Neural progenitor cell (in vitro differentiated cells): Measurements from ENCODE around the gene CNGA2. TPM values are rescaled to one million over a fixed set of nuclear protein-coding genes. Genes with fewer than 3 reads are reported as not detected.

Experiments used
- DNase-seq: peaks from one replicate; pipeline ENCODE4 v3.0.0-alpha.2; 2016; ENCODE audit warnings: low spot score
- H2AFZ ChIP-seq: fragments of 200-600 bp; sonication (generic); replicated peaks from 2 replicates; pipeline ENCODE4 v1.6.1; 2016; ENCODE audit warnings: antibody characterized with exemption
- H3F3A ChIP-seq: fragments of 200-600 bp; sonication (generic); 2 replicates; pipeline ENCODE4 v1.6.1; 2016; ENCODE audit warnings: antibody characterized with exemption, low read depth
- H3K27ac ChIP-seq: fragments of 200-600 bp; sonication (generic); 2 replicates; pipeline ENCODE4 v1.5.1; 2016; ENCODE audit warnings: mild to moderate bottlenecking
- H3K27me3 ChIP-seq: fragments of 200-600 bp; sonication (generic); 2 replicates; pipeline ENCODE4 v1.6.1; 2016; ENCODE audit warnings: mild to moderate bottlenecking, moderate library complexity
- H3K36me3 ChIP-seq: fragments of 200-600 bp; sonication (generic); 2 replicates; pipeline ENCODE4 v1.5.1; 2016
- H3K4me1 ChIP-seq: fragments of 200-600 bp; sonication (generic); 2 replicates; pipeline ENCODE4 v1.6.1; 2016; ENCODE audit warnings: mixed run types
- H3K4me2 ChIP-seq: fragments of 200-600 bp; sonication (generic); 2 replicates; pipeline ENCODE4 v1.6.1; 2016
- H3K4me3 ChIP-seq: fragments of 200-600 bp; sonication (generic); 2 replicates; pipeline ENCODE4 v1.5.1; 2016
- H3K79me2 ChIP-seq: fragments of 200-600 bp; sonication (generic); 2 replicates; pipeline ENCODE4 v1.6.1; 2016; ENCODE audit warnings: low read depth
- H3K9ac ChIP-seq: fragments of 200-600 bp; sonication (generic); 2 replicates; pipeline ENCODE4 v1.6.1; 2016
- H3K9me3 ChIP-seq: fragments of 200-600 bp; sonication (generic); 2 replicates; pipeline ENCODE4 v1.5.1; 2016; ENCODE audit warnings: low read depth
- H4K20me1 ChIP-seq: fragments of 200-600 bp; sonication (generic); 2 replicates; pipeline ENCODE4 v1.6.1; 2016; ENCODE audit warnings: low read depth
- H3K27ac Mint-ChIP-seq: 3 replicates; pipeline ENCODE4 v1.8.0; 2021; ENCODE audit warnings: mixed read lengths
- H3K27me3 Mint-ChIP-seq: 2 replicates; pipeline ENCODE4 v1.8.0; 2022; ENCODE audit warnings: low read depth, mild to moderate bottlenecking, inconsistent platforms, moderate library complexity, mixed read lengths; ENCODE audit not compliant: insufficient read depth
- H3K36me3 Mint-ChIP-seq: 3 replicates; pipeline ENCODE4 v1.8.0; 2021; ENCODE audit warnings: mixed read lengths
- H3K4me1 Mint-ChIP-seq: 3 replicates; pipeline ENCODE4 v1.8.0; 2021; ENCODE audit warnings: mixed read lengths
- H3K4me3 Mint-ChIP-seq: 3 replicates; pipeline ENCODE4 v1.8.0; 2021; ENCODE audit warnings: mild to moderate bottlenecking, moderate library complexity, mixed read lengths
- H3K9me3 Mint-ChIP-seq: 3 replicates; pipeline ENCODE4 v1.8.0; 2020; ENCODE audit warnings: mixed read lengths
- EZH2 ChIP-seq: fragments of 200-600 bp; sonication (generic); IDR thresholded peaks from 2 replicates; pipeline ENCODE4 v1.6.1; 2017; ENCODE audit warnings: antibody characterized with exemption, mild to moderate bottlenecking, moderate library complexity
- EZH2phosphoT487 ChIP-seq: fragments of 200-600 bp; sonication (generic); IDR thresholded peaks from 2 replicates; pipeline ENCODE4 v1.6.1; 2017; ENCODE audit warnings: antibody characterized with exemption
- total RNA-seq: library from RNA; depleted of rRNA; stranded (reverse); fragments of >200 nt; gene quantifications from 2 replicates; pipeline ENCODE4 v1.2.3, GENCODE V29; 2015; ENCODE audit warnings: low replicate concordance
- TF ChIP-seq, protein P1 (sequence below): fragments of 200-600 bp; sonication (generic); IDR thresholded peaks from 2 replicates; pipeline ENCODE4 v1.5.1; 2017; ENCODE audit warnings: antibody characterized with exemption, mild to moderate bottlenecking

The CNGA2 gene
- total RNA-seq, 1 donor from 2014 or later: not detected

DNA sequence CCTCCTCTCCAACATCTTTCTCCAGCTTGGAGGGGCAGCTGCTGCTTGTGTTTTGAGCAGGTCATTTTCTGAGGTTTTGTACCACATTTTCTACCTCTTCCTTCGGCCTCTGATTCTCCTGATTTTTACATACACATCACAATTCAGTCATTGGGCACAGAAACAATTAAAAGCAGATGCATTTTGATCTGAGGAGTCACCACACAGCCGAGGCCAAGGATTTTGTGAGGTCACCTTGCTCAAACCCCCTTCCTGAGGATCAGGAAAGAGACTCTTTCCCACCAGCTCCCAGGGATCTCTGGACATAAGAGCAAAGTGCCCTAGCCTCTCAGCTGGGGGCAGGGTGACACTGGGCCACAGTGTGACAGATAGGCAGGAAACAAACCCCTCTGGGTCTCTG, 24.1 kb upstream of the CNGA2 start:
- no peak for DNase-seq
- no peak overlapping the region for H3K27ac Mint-ChIP-seq
- Histone ChIP-seq H2AFZ (no peak overlapping the region), H3K9ac (no peak overlapping the region), H3K27me3 (no peaks in the 10 kb centered on the region), H3K9me3 (no peaks in the 10 kb centered on the region), H3K4me1 (no peaks in the 10 kb centered on the region), H3K4me3 (no peak overlapping the region), H3K36me3 (no peaks in the 10 kb centered on the region), H4K20me1 (no peaks in the 10 kb centered on the region), H3K4me2 (no peak overlapping the region), H3K27ac (no peak overlapping the region), H3F3A (no peaks in the 10 kb centered on the region), H3K79me2 (no peaks in the 10 kb centered on the region)
- H3K9me3 Mint-ChIP-seq: peaks cover 2% of the 10 kb centered on the region
- no peaks in the 10 kb centered on the region for H3K4me1 Mint-ChIP-seq
- peaks cover 3% of the 10 kb centered on the region for H3K27me3 Mint-ChIP-seq
- no peak for TF ChIP-seq EZH2phosphoT487
- TF ChIP-seq, protein P1, sequence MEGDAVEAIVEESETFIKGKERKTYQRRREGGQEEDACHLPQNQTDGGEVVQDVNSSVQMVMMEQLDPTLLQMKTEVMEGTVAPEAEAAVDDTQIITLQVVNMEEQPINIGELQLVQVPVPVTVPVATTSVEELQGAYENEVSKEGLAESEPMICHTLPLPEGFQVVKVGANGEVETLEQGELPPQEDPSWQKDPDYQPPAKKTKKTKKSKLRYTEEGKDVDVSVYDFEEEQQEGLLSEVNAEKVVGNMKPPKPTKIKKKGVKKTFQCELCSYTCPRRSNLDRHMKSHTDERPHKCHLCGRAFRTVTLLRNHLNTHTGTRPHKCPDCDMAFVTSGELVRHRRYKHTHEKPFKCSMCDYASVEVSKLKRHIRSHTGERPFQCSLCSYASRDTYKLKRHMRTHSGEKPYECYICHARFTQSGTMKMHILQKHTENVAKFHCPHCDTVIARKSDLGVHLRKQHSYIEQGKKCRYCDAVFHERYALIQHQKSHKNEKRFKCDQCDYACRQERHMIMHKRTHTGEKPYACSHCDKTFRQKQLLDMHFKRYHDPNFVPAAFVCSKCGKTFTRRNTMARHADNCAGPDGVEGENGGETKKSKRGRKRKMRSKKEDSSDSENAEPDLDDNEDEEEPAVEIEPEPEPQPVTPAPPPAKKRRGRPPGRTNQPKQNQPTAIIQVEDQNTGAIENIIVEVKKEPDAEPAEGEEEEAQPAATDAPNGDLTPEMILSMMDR: no peak
- TF ChIP-seq EZH2: no peak
- no peak overlapping the region for H3K4me3 Mint-ChIP-seq
- no peaks in the 10 kb centered on the region for H3K36me3 Mint-ChIP-seq

DNA sequence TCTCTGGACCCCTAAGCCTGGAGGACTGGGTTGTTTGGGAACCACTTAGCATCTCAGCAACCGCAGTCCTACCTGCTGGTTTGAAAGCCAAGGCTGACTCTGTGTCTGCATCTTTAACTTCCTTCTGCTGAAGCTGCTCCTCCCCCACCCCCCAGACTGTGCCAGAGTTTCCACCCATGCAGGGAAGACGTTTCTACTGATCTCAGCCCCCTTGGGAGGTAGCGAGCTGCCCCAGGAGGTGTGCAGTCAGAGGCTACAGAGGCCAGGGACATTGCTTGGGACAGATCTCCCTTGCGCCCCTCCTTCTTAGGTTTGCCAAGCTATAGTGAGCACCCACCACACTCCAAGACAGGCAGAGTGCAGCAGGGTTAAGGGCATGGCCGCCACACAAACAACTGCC, 23.4 kb upstream of the CNGA2 start:
- H3K36me3 Mint-ChIP-seq: no peaks in the 10 kb centered on the region
- no peak for DNase-seq
- H3K36me3 ChIP-seq: no peaks in the 10 kb centered on the region
- no peak overlapping the region for H3K4me3 Mint-ChIP-seq
- no peak overlapping the region for H3K27ac Mint-ChIP-seq
- H3K27me3 ChIP-seq: no peaks in the 10 kb centered on the region
- H3K9me3 ChIP-seq: no peaks in the 10 kb centered on the region
- no peaks in the 10 kb centered on the region for H3K4me1 ChIP-seq
- peaks cover 2% of the 10 kb centered on the region for H3K9me3 Mint-ChIP-seq
- no peak overlapping the region for H3K27ac ChIP-seq
- no peak overlapping the region for H2AFZ ChIP-seq
- peaks cover 3% of the 10 kb centered on the region for H3K27me3 Mint-ChIP-seq
- no peaks in the 10 kb centered on the region for H3K4me1 Mint-ChIP-seq
- H3K4me3 ChIP-seq: no peak overlapping the region
- H3K4me2 ChIP-seq: no peak overlapping the region
- no peaks in the 10 kb centered on the region for H3F3A ChIP-seq
- no peak for TF ChIP-seq EZH2
- TF ChIP-seq EZH2phosphoT487: no peak
- TF ChIP-seq, protein P1: no peak
- H3K9ac ChIP-seq: no peak overlapping the region
- no peaks in the 10 kb centered on the region for H4K20me1 ChIP-seq
- H3K79me2 ChIP-seq: no peaks in the 10 kb centered on the region

DNA sequence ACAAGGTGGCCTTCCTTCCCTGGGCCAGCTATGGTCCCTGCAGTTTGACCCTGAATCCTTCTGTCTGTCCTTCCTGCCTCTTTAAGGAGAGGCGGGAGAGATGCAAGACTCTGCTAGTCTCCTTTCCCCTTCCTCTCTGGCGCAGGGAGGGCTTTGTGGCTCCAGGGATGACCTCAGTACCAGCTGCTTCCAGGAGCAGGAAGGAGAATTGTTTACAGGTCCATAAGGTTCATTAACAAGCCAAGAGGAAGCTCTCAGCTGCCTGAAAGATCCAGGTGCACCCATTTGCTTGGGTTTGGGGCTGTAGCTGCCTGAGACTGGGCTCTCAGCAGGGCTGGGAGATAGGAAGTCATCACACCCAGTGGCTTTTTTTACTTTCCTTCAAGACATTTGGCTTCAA, 22.8 kb upstream of the CNGA2 start:
- H3K36me3 ChIP-seq: no peaks in the 10 kb centered on the region
- H3K27me3 ChIP-seq: no peaks in the 10 kb centered on the region
- TF ChIP-seq, protein P1: no peak
- TF ChIP-seq EZH2phosphoT487: no peak
- TF ChIP-seq EZH2: no peak
- Mint-ChIP-seq H3K4me1 (no peaks in the 10 kb centered on the region), H3K9me3 (peaks cover 2% of the 10 kb centered on the region), H3K27ac (no peak overlapping the region), H3K27me3 (peaks cover 3% of the 10 kb centered on the region), H3K4me3 (no peak overlapping the region), H3K36me3 (no peaks in the 10 kb centered on the region)
- no peaks in the 10 kb centered on the region for H3K79me2 ChIP-seq
- H3K9me3 ChIP-seq: no peaks in the 10 kb centered on the region
- no peaks in the 10 kb centered on the region for H4K20me1 ChIP-seq
- DNase-seq: no peak
- H3K4me2 ChIP-seq: no peak overlapping the region
- no peak overlapping the region for H3K27ac ChIP-seq
- H3K4me1 ChIP-seq: no peaks in the 10 kb centered on the region
- H3F3A ChIP-seq: no peaks in the 10 kb centered on the region
- no peak overlapping the region for H2AFZ ChIP-seq
- no peak overlapping the region for H3K4me3 ChIP-seq
- H3K9ac ChIP-seq: no peak overlapping the region
